K562 (cell line): ENCODE measurements around the gene FAM118B. TPM values are rescaled to one million over a fixed set of nuclear protein-coding genes. Genes with fewer than 3 reads are reported as not detected.

Experiments used
- ATAC-seq: fragments of 200-7000 bp; cut with Tn5 transposase; 3 replicates; pipeline ENCODE4 v1.9.1; 2020; ENCODE audit warnings: moderate library complexity
- BruUV-seq: library from RNA; stranded (reverse); fragments of 400-500 nt; replicated peaks from 2 replicates; lab custom pipeline; 2021; lab: Mats Ljungman, UMichigan
- CTCF ChIA-PET: fragments of 300-600 bp; formaldehyde crosslinking; extraction: SDS; loops from one replicate; lab custom pipeline; 2021; ENCODE audit warnings: low intra/inter-chr PET ratio; lab: Yijun Ruan, JAX
- POLR2A ChIA-PET: fragments of 300-600, 350-650 bp; sonication (Branson Sonifier 250); formaldehyde crosslinking; extraction: SDS; loops from one replicate; lab custom pipeline; 2021; ENCODE audit warnings: antibody characterized with exemption, inconsistent platforms; lab: Yijun Ruan, JAX
- DNase-seq, 4 experiments: peaks; one replicate each; pipeline versions ENCODE4 v3.0.0 to v3.0.0-alpha.2; 2011 to 2018; ENCODE audit warnings: low spot score in 3 of 4, mixed read lengths in 3 of 4; ENCODE audit errors: extremely low read depth in 1 of 4
- FAIRE-seq: peaks from 2 replicates; lab custom pipeline; 2011; peaks lifted over from hg19 to GRCh38; lab: Jason Lieb, UNC
- H2AFZ ChIP-seq: 2 replicates; pipeline ENCODE4 v1.6.0; 2011; ENCODE audit warnings: low read depth, low read length, control low read depth, inconsistent platforms
- H3K27ac ChIP-seq: fragments of 200-600 bp; 3 replicates; pipeline ENCODE4 v1.8.0; 2011; ENCODE audit warnings: low read depth, mild to moderate bottlenecking, control low read depth, inconsistent platforms, low read length, moderate library complexity, mixed read lengths; ENCODE audit errors: extremely low read depth
- H3K27me3 ChIP-seq, 2 experiments: fragments of 300-600 bp in 1 of 2; 2 replicates in 1 of 2; 3 replicates in 1 of 2; pipeline versions ENCODE4 v1.6.0 to v1.8.0; 2011; ENCODE audit warnings: inconsistent platforms in 2 of 2, low read length in 2 of 2, mild to moderate bottlenecking in 1 of 2, mixed read lengths in 1 of 2, moderate library complexity in 1 of 2; ENCODE audit not compliant: control insufficient read depth in 2 of 2, insufficient read depth in 2 of 2
- H3K36me3 ChIP-seq: fragments of 300-600 bp; 3 replicates; pipeline ENCODE4 v1.8.0; 2011; ENCODE audit warnings: mild to moderate bottlenecking, low read length, inconsistent platforms; ENCODE audit not compliant: control insufficient read depth, insufficient read depth
- H3K4me1 ChIP-seq, 2 experiments: fragments of 200-600 bp in 1 of 2; replicated peaks in 1 of 2; 2 replicates in 1 of 2; 3 replicates in 1 of 2; pipeline versions ENCODE4 v1.5.1 to v1.8.0; 2011; ENCODE audit warnings: inconsistent platforms in 2 of 2, low read length in 2 of 2, mild to moderate bottlenecking in 1 of 2, mixed read lengths in 1 of 2, moderate library complexity in 1 of 2; ENCODE audit not compliant: control insufficient read depth in 2 of 2, insufficient read depth in 2 of 2
- H3K4me2 ChIP-seq: 2 replicates; pipeline ENCODE4 v1.6.1; 2011; ENCODE audit warnings: low read length, control low read depth, inconsistent platforms, mixed read lengths; ENCODE audit not compliant: insufficient read depth
- H3K4me3 ChIP-seq: fragments of 200-600 bp; sonication (generic), shearing (Covaris generic); 2 replicates; pipeline ENCODE4 v1.5.1; 2016; ENCODE audit warnings: control low read depth, inconsistent platforms
- H3K79me2 ChIP-seq: fragments of 200-600 bp; 3 replicates; pipeline ENCODE4 v1.8.0; 2011; ENCODE audit warnings: low read length, inconsistent platforms; ENCODE audit not compliant: control insufficient read depth, insufficient read depth
- H3K9ac ChIP-seq, 2 experiments: 2 replicates each; pipeline versions ENCODE4 v1.6.0 to v1.6.1; 2011; ENCODE audit warnings: low read depth in 2 of 2, low read length in 2 of 2, control low read depth in 1 of 2, inconsistent platforms in 1 of 2, mild to moderate bottlenecking in 1 of 2, mixed read lengths in 1 of 2; ENCODE audit not compliant: insufficient read depth in 1 of 2
- H3K9me1 ChIP-seq: one replicate; pipeline ENCODE4 v1.6.0; 2011; ENCODE audit warnings: inconsistent platforms, mild to moderate bottlenecking, low read length, moderate library complexity; ENCODE audit not compliant: control insufficient read depth, insufficient read depth
- H3K9me3 ChIP-seq: replicated peaks from 2 replicates; pipeline ENCODE4 v1.5.1; 2011; ENCODE audit warnings: low read depth, low read length, inconsistent platforms; ENCODE audit not compliant: control insufficient read depth, insufficient read depth
- H4K20me1 ChIP-seq: replicated peaks from 2 replicates; pipeline ENCODE4 v1.6.1; 2011; ENCODE audit warnings: low read length, inconsistent platforms, mixed read lengths; ENCODE audit not compliant: control insufficient read depth, insufficient read depth
- BMI1 ChIP-seq: fragments of 150-350 bp; IDR thresholded peaks from 2 replicates; pipeline ENCODE4 v1.6.1; 2014; ENCODE audit warnings: low read length
- CTBP1 ChIP-seq: fragments of 450-650 bp; IDR thresholded peaks from 2 replicates; pipeline ENCODE4 v1.6.1; 2016; ENCODE audit warnings: borderline replicate concordance
- DMBX1 ChIP-seq: fragments of 250-450 bp; sonication (Bioruptor Pico); IDR thresholded peaks from 2 replicates; pipeline ENCODE4 v1.8.0; 2022; ENCODE audit warnings: inconsistent platforms, mild to moderate bottlenecking, moderate library complexity, borderline replicate concordance
- RBM17 ChIP-seq: fragments of 200-400 bp; formaldehyde crosslinking; IDR thresholded peaks from 2 replicates; pipeline ENCODE4 v1.6.1; 2017; ENCODE audit warnings: low read depth, mild to moderate bottlenecking, low read length, borderline replicate concordance
- SMARCB1 ChIP-seq: IDR thresholded peaks from 2 replicates; pipeline ENCODE4 v1.6.1; 2011; ENCODE audit warnings: improper control_type of control experiment, low read depth; ENCODE audit not compliant: insufficient read length
- ZC3H11A ChIP-seq: IDR thresholded peaks from 2 replicates; pipeline ENCODE4 v1.6.1; 2012; ENCODE audit warnings: low read depth, low read length, improper control_type of control experiment
- ZEB2 ChIP-seq: fragments of 450-650 bp; IDR thresholded peaks from 2 replicates; pipeline ENCODE4 v1.6.1; 2016
- ZFX ChIP-seq: sonication (generic); formaldehyde crosslinking; IDR thresholded peaks from 2 replicates; pipeline ENCODE4 v1.8.0; 2022; ENCODE audit warnings: mild to moderate bottlenecking, missing genetic modification reagents, moderate library complexity
- ZNF12 ChIP-seq: sonication (generic); formaldehyde crosslinking; IDR thresholded peaks from 2 replicates; pipeline ENCODE4 v1.4.0; 2020; ENCODE audit warnings: mild to moderate bottlenecking, missing genetic modification reagents
- ZNF140 ChIP-seq: fragments of 250-450 bp; sonication (Bioruptor Pico); IDR thresholded peaks from 2 replicates; pipeline ENCODE4 v1.8.0; 2021; ENCODE audit warnings: moderate library complexity, mild to moderate bottlenecking, inconsistent platforms
- WGBS: fragments of 100-300 bp; shearing (Covaris generic); methylation state at CpG from one replicate; pipeline ENCODE4 v1.1.6; 2016; ENCODE audit warnings: low coverage, mixed read lengths; ENCODE audit not compliant: insufficient coverage; ENCODE audit errors: missing lambda C conversion rate; 5-methylcytosine and 5-hydroxymethylcytosine counted together
- in situ Hi-C: fragments of 300-500 bp; cut with MboI; formaldehyde crosslinking; loops from 4 replicates; pipeline ENCODE4 v1.15.0; 2018; ENCODE audit warnings: inconsistent platforms, mixed read lengths
- intact Hi-C: fragments of 100-400 bp; cut with micrococcal nuclease; formaldehyde crosslinking; loops from 2 replicates; pipeline ENCODE4 v1.14.2; 2022
- polyA plus RNA-seq, 8 experiments: library from polyadenylated mRNA; depleted of rRNA in 4 of 8; stranded (reverse) in 5 of 8; unstranded in 3 of 8; fragments of >200 nt; fragmentation: Nextera tagmentation in 2 of 8; fragmentation: Illumina TruSeq in 1 of 8; extraction: Ambion mirVana in 2 of 8; extraction: Trizol in 1 of 8; gene quantifications; 2 replicates each; pipeline versions ENCODE4 v1.2.1 to v1.2.3, GENCODE V29; 2011 to 2014; ENCODE audit warnings: inconsistent platforms in 1 of 8, missing spikeins in 1 of 8
- total RNA-seq, 7 experiments: library from RNA; depleted of rRNA in 6 of 7; stranded (reverse); fragments of >200 nt in 6 of 7; fragmentation: Illumina TruSeq in 2 of 7; extraction: Trizol in 2 of 7; gene quantifications; 2 replicates each; pipeline versions ENCODE4 v1.2.1 to v1.2.3, GENCODE V29; 2011 to 2021; ENCODE audit warnings: low replicate concordance in 1 of 7
- TF ChIP-seq, protein P1 (sequence below): fragments of 450-650 bp; conservative IDR thresholded peaks from 2 replicates; pipeline ENCODE4 v1.6.1; 2016; ENCODE audit warnings: missing genetic modification characterization, low read depth, mild to moderate bottlenecking, control low read depth, missing compliant biosample characterization

FAM118B gene
- total and polyA plus RNA-seq, 9 of the 15 experiments (the other 6 are each of a cell fraction or from before 2014, with no cell fraction given), result 12.0 to 49.0 (median 22.1) TPM

DNA sequence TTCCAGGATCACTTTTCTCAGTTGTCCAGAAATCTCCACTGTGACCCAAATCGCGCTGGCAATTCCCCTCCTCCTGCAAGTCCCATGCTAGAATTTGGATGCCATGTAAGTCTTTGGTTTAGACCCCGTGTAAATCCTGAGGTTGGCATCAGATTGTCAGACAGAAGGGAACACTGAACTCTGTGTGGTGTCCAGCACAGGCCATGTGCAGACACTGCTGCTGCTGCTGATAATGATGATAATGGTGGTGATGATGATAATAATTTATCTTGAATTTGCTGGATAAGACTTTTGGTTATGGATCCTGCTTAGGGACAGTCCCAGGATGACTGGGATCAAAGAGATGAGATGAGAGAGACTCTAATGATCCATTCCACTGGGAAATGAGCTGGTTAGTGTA lies 45.2 kb upstream of the FAM118B start (continued):
- TF ChIP-seq ZFX (CRISPR knock-in tag) (no peak), BMI1 (no peak), ZEB2 (no peak)

DNA sequence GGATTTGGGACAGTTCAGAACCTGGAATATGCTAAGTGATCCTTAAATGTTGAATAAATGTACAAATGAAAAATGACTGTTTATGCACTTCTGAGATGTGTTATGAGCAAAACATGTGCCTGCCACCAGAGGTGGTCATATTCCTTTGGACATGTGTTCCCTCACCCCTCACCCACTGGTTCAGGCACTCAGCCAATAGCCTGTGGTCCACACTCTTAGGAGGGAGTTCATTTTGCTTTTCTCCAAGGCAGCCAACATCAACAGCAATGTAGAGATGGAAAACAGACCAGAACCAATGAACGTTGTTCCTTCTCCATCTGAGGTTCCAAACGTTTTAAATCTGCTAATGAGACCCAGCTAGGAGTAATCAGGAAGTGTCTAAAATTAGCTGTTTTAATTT lies 44.1 kb upstream of the FAM118B start:
- H3K9me3 ChIP-seq, result no peaks in the 10 kb centered on the region
- intact Hi-C loops, result no loop called here
- ChIA-PET POLR2A (interaction anchor here (0.8 kb wide), 1 partner anchor 16 kb away, joined by 4 read pairs; no protein-coding TSS in a partner anchor), CTCF (no interaction called here)
- H3K36me3 ChIP-seq, result no peaks in the 10 kb centered on the region
- WGBS, result 5% methylated on average over 2 of the region's 2 CpGs
- peaks cover 0 to 8% of the 10 kb centered on the region in 2 experiments; a peak in 2 of 5 replicates for H3K4me1 ChIP-seq
- no peak overlapping the region for H3K9ac ChIP-seq
- no peak overlapping the region for H3K27ac ChIP-seq
- H4K20me1 ChIP-seq, result no peaks in the 10 kb centered on the region
- H3K4me3 ChIP-seq, result no peak overlapping the region
- ATAC-seq (no peak), FAIRE-seq (no peak), DNase-seq (no peak)
- H3K9me1 ChIP-seq, result no peaks in the 10 kb centered on the region
- no peak overlapping the region for H3K4me2 ChIP-seq
- BruUV-seq, result no TSS peak
- H3K79me2 ChIP-seq, result no peaks in the 10 kb centered on the region
- peaks cover 48 to 63% of the 10 kb centered on the region in 2 experiments for H3K27me3 ChIP-seq
- no peak overlapping the region for H2AFZ ChIP-seq
- TF ChIP-seq SMARCB1 (no peak), DMBX1 (CRISPR knock-in tag) (no peak), ZC3H11A (no peak), ZNF12 (no peak), RBM17 (no peak), CTBP1 (no peak), ZNF140 (no peak)
- TF ChIP-seq, protein P1, sequence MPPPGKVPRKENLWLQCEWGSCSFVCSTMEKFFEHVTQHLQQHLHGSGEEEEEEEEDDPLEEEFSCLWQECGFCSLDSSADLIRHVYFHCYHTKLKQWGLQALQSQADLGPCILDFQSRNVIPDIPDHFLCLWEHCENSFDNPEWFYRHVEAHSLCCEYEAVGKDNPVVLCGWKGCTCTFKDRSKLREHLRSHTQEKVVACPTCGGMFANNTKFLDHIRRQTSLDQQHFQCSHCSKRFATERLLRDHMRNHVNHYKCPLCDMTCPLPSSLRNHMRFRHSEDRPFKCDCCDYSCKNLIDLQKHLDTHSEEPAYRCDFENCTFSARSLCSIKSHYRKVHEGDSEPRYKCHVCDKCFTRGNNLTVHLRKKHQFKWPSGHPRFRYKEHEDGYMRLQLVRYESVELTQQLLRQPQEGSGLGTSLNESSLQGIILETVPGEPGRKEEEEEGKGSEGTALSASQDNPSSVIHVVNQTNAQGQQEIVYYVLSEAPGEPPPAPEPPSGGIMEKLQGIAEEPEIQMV (tag), result no peak
- in situ Hi-C loops, result no loop called here
